Mesendoderm (in vitro differentiated cells): ENCODE measurements around the gene CABLES1.
"Not testable (repeated sequence)": the region's sequence is repeated elsewhere in the genome, so short reads cannot be mapped to it uniquely, and the experiment has no call there.

ENCODE experiments used
- DNase-seq: peaks from one replicate; pipeline ENCODE4 v3.0.0; 2013
- H2AK5ac ChIP-seq: 2 replicates; pipeline ENCODE4 v1.6.1; 2013; ENCODE audit warnings: low read length, inconsistent platforms
- H2BK120ac ChIP-seq: 2 replicates; pipeline ENCODE4 v1.6.1; 2013; ENCODE audit warnings: low read depth, mild to moderate bottlenecking, low read length, moderate library complexity, mixed read lengths
- H2BK15ac ChIP-seq: replicated peaks from 2 replicates; pipeline ENCODE4 v1.6.1; 2013; ENCODE audit warnings: low read depth, mild to moderate bottlenecking, moderate library complexity
- H2BK5ac ChIP-seq: 2 replicates; pipeline ENCODE4 v1.6.1; 2013; ENCODE audit warnings: low read length, inconsistent platforms
- H3K18ac ChIP-seq: 2 replicates; pipeline ENCODE4 v1.6.1; 2013; ENCODE audit warnings: mild to moderate bottlenecking, low read length, mixed read lengths
- H3K23ac ChIP-seq: one replicate; pipeline ENCODE4 v1.6.1; 2013; ENCODE audit warnings: low read length
- H3K27ac ChIP-seq: 2 replicates; pipeline ENCODE4 v1.5.1; 2013; ENCODE audit warnings: low read depth, mild to moderate bottlenecking, inconsistent platforms, low read length, moderate library complexity
- H3K27me3 ChIP-seq: 2 replicates; pipeline ENCODE4 v1.6.1; 2013; ENCODE audit warnings: low read length, control low read depth, mild to moderate bottlenecking, inconsistent platforms; ENCODE audit not compliant: insufficient read depth, poor library complexity
- H3K36me3 ChIP-seq: 2 replicates; pipeline ENCODE4 v1.6.1; 2013; ENCODE audit warnings: low read length, inconsistent platforms; ENCODE audit not compliant: control insufficient read depth, insufficient read depth
- H3K4ac ChIP-seq: one replicate; pipeline ENCODE4 v1.6.1; 2013; ENCODE audit warnings: low read depth, mild to moderate bottlenecking, low read length, moderate library complexity
- H3K4me1 ChIP-seq: 2 replicates; pipeline ENCODE4 v1.6.1; 2013; ENCODE audit warnings: low read depth, low read length, inconsistent platforms; ENCODE audit not compliant: control insufficient read depth
- H3K4me2 ChIP-seq: 2 replicates; pipeline ENCODE4 v1.6.1; 2013; ENCODE audit warnings: low read length
- H3K4me3 ChIP-seq: 2 replicates; pipeline ENCODE4 v1.5.1; 2013; ENCODE audit warnings: mild to moderate bottlenecking, low read length
- H3K56ac ChIP-seq: one replicate; pipeline ENCODE4 v1.6.1; 2013; ENCODE audit warnings: low read length
- H3K79me1 ChIP-seq: 2 replicates; pipeline ENCODE4 v1.6.1; 2013; ENCODE audit warnings: low read length, inconsistent platforms
- H3K79me2 ChIP-seq: 2 replicates; pipeline ENCODE4 v1.6.1; 2013; ENCODE audit warnings: mild to moderate bottlenecking, low read length; ENCODE audit not compliant: control insufficient read depth, insufficient read depth
- H3K9ac ChIP-seq: 2 replicates; pipeline ENCODE4 v1.6.1; 2013; ENCODE audit warnings: low read length, inconsistent platforms
- H4K5ac ChIP-seq: one replicate; pipeline ENCODE4 v1.6.1; 2013; ENCODE audit warnings: low read length
- H4K8ac ChIP-seq: one replicate; pipeline ENCODE4 v1.6.1; 2013; ENCODE audit warnings: low read depth, mild to moderate bottlenecking, control low read depth, low read length, moderate library complexity
- WGBS: extraction: QIAGEN DNeasy Blood & Tissue Kit; methylation state at CpG from one replicate; pipeline ENCODE4 v1.1.7; 2013; ENCODE audit warnings: low lambda C conversion rate, missing lambda C conversion rate; ENCODE audit not compliant: insufficient coverage; ENCODE audit errors: extremely low coverage; 5-methylcytosine and 5-hydroxymethylcytosine counted together

Gene CABLES1

DNA sequence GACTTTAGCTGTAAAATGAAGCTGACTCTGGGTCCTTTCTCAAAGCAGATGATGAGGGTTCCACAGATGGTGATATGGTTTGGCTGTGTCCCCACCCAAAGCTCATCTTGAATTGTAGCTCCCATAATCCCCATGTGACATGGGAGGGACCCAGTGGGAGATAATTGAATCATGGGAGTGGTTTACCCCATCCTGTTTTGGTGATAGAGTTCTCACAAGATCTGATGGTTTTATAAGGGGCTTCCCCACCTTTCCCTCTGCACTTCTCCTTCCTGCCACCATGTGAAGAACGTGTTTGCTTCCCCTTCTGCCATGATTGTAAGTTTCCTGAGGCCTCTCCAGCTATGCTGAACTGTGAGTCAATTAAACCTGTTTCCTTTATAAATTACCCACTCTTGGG lies 133.8 kb downstream of the CABLES1 start:
- H3K9ac ChIP-seq, H3K79me2 ChIP-seq, H2BK120ac ChIP-seq, H3K4ac ChIP-seq, H2AK5ac ChIP-seq, H3K79me1 ChIP-seq, H3K56ac ChIP-seq, H3K36me3 ChIP-seq, H3K23ac ChIP-seq, H4K5ac ChIP-seq, H3K18ac ChIP-seq, H3K4me2 ChIP-seq, H2BK15ac ChIP-seq, H3K4me1 ChIP-seq, H3K27me3 ChIP-seq, H3K27ac ChIP-seq, H4K8ac ChIP-seq, DNase-seq, H2BK5ac ChIP-seq, H3K4me3 ChIP-seq: not testable (repeated sequence)
- no CpG with 5 or more reads among the region's 1 CpG for WGBS

DNA sequence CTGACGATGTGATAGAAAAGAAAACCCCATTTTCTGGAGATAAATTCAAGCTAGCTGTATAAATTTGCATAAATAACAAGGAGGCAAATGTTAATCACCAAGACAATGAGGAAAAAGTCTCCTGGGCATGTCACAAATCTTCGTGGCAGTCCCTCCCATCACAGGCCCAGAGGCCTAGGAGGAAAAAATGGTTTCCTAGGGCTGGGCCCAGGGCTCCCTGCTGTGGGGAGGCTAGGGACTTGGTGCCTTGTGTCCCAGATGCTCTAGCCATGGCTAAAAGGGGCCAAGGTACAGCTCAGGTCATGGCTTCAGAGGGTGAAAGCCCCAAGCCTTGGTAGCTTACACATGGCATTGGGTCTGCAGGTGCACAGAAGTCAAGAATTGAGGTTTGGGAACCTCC lies 134.6 kb downstream of the CABLES1 start:
- no CpG with 5 or more reads among the region's 2 CpGs for WGBS
- no peak overlapping the region for H2BK120ac ChIP-seq
- H3K27ac ChIP-seq: no peak overlapping the region
- H2BK5ac ChIP-seq: no peak overlapping the region
- no peaks in the 10 kb centered on the region for H3K36me3 ChIP-seq
- no peaks in the 10 kb centered on the region for H3K79me2 ChIP-seq
- DNase-seq: no peak
- H3K27me3 ChIP-seq: no peaks in the 10 kb centered on the region
- no peak overlapping the region for H3K4ac ChIP-seq
- no peak overlapping the region for H3K18ac ChIP-seq
- no peak overlapping the region for H3K23ac ChIP-seq
- peaks cover 1% of the 10 kb centered on the region for H3K4me1 ChIP-seq
- H4K8ac ChIP-seq: no peak overlapping the region
- no peak overlapping the region for H3K9ac ChIP-seq
- H2BK15ac ChIP-seq: no peak overlapping the region
- H3K79me1 ChIP-seq: no peaks in the 10 kb centered on the region
- H2AK5ac ChIP-seq: no peak overlapping the region
- no peak overlapping the region for H4K5ac ChIP-seq
- H3K4me3 ChIP-seq: no peak overlapping the region
- H3K56ac ChIP-seq: no peak overlapping the region
- no peak overlapping the region for H3K4me2 ChIP-seq

DNA sequence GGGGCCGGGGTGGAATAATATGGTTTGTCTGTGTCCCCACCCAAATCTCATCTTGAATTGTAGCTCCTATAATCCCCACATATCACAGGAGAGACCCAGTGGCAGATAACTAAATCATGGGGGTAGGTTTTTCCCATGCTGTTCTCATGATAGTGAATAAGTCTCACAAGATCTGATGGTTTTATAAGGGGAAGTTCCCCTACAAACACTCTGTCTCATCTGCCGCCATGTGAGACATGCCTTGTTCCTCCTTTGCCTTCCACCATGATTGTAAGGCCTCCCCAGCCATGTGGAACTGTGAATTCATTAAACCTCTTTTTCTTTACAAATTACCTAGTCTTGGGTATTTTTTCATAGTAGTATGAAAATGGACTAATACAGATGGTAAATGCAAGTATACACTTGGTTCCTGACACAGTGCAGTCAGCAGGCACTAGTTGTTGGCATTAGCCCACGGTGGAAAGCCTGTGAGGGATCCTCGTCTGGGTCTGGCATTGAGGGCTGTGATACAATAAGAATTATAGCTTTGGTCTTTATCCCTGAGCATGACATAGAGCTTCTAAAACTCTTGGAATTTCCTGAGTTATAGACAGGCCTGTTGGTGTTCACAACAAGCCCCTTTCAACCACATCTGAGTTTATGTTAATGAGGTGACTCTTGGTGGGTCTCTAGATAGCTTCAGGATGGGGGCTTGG lies 135.8 kb downstream of the CABLES1 start:
- H3K4me3 ChIP-seq: no peak overlapping the region
- no peak overlapping the region for H2BK120ac ChIP-seq
- peaks cover 1% of the 10 kb centered on the region for H3K4me1 ChIP-seq
- H3K27ac ChIP-seq: no peak overlapping the region
- H3K36me3 ChIP-seq: no peaks in the 10 kb centered on the region
- no peak overlapping the region for H4K8ac ChIP-seq
- no peak overlapping the region for H2AK5ac ChIP-seq
- H3K18ac ChIP-seq: no peak overlapping the region
- H3K4ac ChIP-seq: no peak overlapping the region
- no peak overlapping the region for H2BK15ac ChIP-seq
- no peak overlapping the region for H3K56ac ChIP-seq
- H2BK5ac ChIP-seq: no peak overlapping the region
- no CpG with 5 or more reads among the region's 4 CpGs for WGBS
- no peak overlapping the region for H3K4me2 ChIP-seq
- no peak overlapping the region for H3K23ac ChIP-seq
- H3K27me3 ChIP-seq: no peaks in the 10 kb centered on the region
- no peak overlapping the region for H3K9ac ChIP-seq
- H4K5ac ChIP-seq: no peak overlapping the region
- no peak for DNase-seq
- H3K79me1 ChIP-seq: no peaks in the 10 kb centered on the region
- H3K79me2 ChIP-seq: no peaks in the 10 kb centered on the region

DNA sequence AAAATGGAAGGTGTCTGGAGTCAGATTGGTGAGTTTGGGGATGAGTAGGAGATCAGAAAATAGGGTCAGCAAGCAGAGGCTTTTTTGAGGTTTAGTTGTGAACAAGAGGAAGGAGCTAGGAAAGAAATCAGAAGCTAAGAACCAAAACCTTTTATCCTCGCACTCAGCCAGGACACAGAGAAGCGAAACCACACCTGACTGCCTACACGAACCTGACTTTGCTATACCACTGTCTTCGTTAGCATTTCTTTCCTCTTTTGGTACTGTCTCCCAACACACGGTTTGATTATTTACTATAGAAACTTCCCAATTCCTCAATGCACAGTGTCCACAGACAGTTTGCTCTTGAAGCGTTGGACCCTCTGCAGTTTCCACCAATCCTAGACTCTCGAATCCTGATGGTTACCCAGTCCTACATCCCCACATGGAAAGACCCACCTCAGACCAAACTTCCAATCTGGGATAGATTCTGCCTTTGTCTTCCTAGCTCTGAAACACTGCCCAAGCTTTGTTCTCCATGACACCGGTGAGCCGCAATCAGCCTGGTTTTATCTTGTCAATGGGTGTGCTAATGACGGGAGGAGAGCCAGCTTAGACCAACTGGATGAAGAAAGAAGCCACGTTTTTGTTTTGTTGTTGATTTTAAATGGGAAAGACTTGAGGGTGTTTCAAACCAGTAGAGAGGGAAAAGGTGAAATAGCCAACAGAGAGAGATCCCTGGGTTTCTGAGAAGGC lies 137.4 kb downstream of the CABLES1 start:
- no peaks in the 10 kb centered on the region for H3K79me2 ChIP-seq
- no peaks in the 10 kb centered on the region for H3K36me3 ChIP-seq
- H3K18ac ChIP-seq: no peak overlapping the region
- no peaks in the 10 kb centered on the region for H3K79me1 ChIP-seq
- peak overlapping the region; percentile 45 for H3K4ac ChIP-seq
- H2AK5ac ChIP-seq: no peak overlapping the region
- H2BK15ac ChIP-seq: no peak overlapping the region
- H3K27ac ChIP-seq: no peak overlapping the region
- DNase-seq: peak; percentile 55
- WGBS: no CpG with 5 or more reads among the region's 11 CpGs
- no peak overlapping the region for H2BK120ac ChIP-seq
- H3K27me3 ChIP-seq: no peaks in the 10 kb centered on the region
- H3K4me2 ChIP-seq: no peak overlapping the region
- peaks cover 1% of the 10 kb centered on the region for H3K4me1 ChIP-seq
- no peak overlapping the region for H3K9ac ChIP-seq
- no peak overlapping the region for H3K4me3 ChIP-seq
- H4K5ac ChIP-seq: no peak overlapping the region
- no peak overlapping the region for H3K23ac ChIP-seq
- H2BK5ac ChIP-seq: no peak overlapping the region
- no peak overlapping the region for H3K56ac ChIP-seq
- no peak overlapping the region for H4K8ac ChIP-seq

DNA sequence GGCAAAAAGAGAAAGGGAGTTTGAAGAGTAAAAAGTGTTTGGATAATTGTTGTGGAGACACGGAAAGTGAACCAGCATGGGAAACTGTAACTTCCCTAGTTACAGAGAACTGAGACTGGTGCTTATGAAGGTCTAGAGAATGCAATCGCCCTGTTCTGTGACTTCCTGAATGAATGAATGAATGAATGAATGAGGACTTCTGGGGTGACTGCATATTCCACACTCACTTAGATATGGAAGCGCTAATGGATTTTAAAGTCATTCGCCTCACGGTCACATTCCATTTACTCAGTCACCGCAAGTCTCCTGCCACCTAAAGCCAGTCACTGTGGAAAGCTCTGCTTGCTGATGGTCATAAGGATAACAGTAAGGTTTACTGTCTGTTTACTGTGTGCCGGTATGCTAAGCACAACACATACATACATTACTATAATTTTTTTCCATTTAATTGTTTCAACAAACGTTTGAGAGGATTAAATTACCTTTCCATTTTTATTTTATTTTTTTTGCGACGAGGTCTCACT lies 138.2 kb downstream of the CABLES1 start:
- Histone ChIP-seq H3K56ac (no peak overlapping the region), H3K4me3 (no peak overlapping the region), H2BK15ac (no peak overlapping the region), H3K36me3 (no peaks in the 10 kb centered on the region), H3K27me3 (no peaks in the 10 kb centered on the region), H3K23ac (no peak overlapping the region), H4K8ac (no peak overlapping the region), H2BK5ac (no peak overlapping the region), H3K79me1 (no peaks in the 10 kb centered on the region), H4K5ac (no peak overlapping the region), H3K9ac (no peak overlapping the region), H3K4me2 (no peak overlapping the region), H3K27ac (no peak overlapping the region), H3K18ac (no peak overlapping the region), H3K79me2 (no peaks in the 10 kb centered on the region), H2BK120ac (no peak overlapping the region), H3K4ac (no peak overlapping the region), H3K4me1 (peaks cover 1% of the 10 kb centered on the region), H2AK5ac (no peak overlapping the region)
- no peak for DNase-seq
- no CpG with 5 or more reads among the region's 10 CpGs for WGBS
